Putamen (tissue), 1 donor: Measurements from ENCODE around the gene IQCK.

Experiments used
- DNase-seq: peaks from one replicate; pipeline ENCODE4 v3.0.0-alpha.2; 2016; ENCODE audit warnings: low spot score

IQCK gene

GRCh38 chr16:19805459-19806162 lies 87.5 kb downstream of the IQCK start:
- DNase-seq, result no peak

GRCh38 chr16:19808061-19808641 lies 90.1 kb downstream of the IQCK start:
- DNase-seq, result peak; percentile 34

GRCh38 chr16:19809121-19809635 lies 91.1 kb downstream of the IQCK start:
- no peak for DNase-seq

- DNase-seq, result no peak
These were observed 91.6 kb downstream of the IQCK start for GRCh38 chr16:19809693-19810092.

- no peak for DNase-seq
These were observed 93.0 kb downstream of the IQCK start for GRCh38 chr16:19810817-19811731.

- no peak for DNase-seq
These were observed 94.9 kb downstream of the IQCK start for GRCh38 chr16:19812986-19813385.

- DNase-seq, result no peak
These were observed 97.3 kb downstream of the IQCK start for GRCh38 chr16:19815418-19815817.

- no peak for DNase-seq
These were observed 99.1 kb downstream of the IQCK start for GRCh38 chr16:19817122-19817521.

- no peak for DNase-seq
These were observed 99.8 kb downstream of the IQCK start for GRCh38 chr16:19817875-19818274.

GRCh38 chr16:19822533-19822932 lies 104.5 kb downstream of the IQCK start:
- DNase-seq, result no peak

- no peak for DNase-seq
These were observed 105.3 kb downstream of the IQCK start for GRCh38 chr16:19823322-19823721.

- no peak for DNase-seq
These were observed 106.1 kb downstream of the IQCK start for GRCh38 chr16:19824216-19824615.

GRCh38 chr16:19829844-19830692 lies 112.0 kb downstream of the IQCK start:
- no peak for DNase-seq

- DNase-seq, result no peak
These were observed 113.0 kb downstream of the IQCK start for GRCh38 chr16:19830902-19831560.

- DNase-seq, result no peak
These were observed 113.6 kb downstream of the IQCK start for GRCh38 chr16:19831678-19832077.

- DNase-seq, result no peak
These were observed 115.1 kb downstream of the IQCK start for GRCh38 chr16:19833176-19833575.

GRCh38 chr16:19833581-19833980 lies 115.5 kb downstream of the IQCK start:
- no peak for DNase-seq

GRCh38 chr16:19835196-19835595 lies 117.1 kb downstream of the IQCK start:
- DNase-seq, result no peak

- peak; percentile 74 for DNase-seq
These were observed 117.9 kb downstream of the IQCK start for GRCh38 chr16:19835968-19836421.

GRCh38 chr16:19837331-19837980 lies 119.4 kb downstream of the IQCK start:
- DNase-seq, result peak; percentile 62
